ENCODE results near the gene NTRK1.
A peak's percentile ranks its signal among the peaks of the same experiment; 100 is the strongest.

The NTRK1 gene

GRCh38 chr1:156844638-156845037, 16.0 kb upstream of the NTRK1 start:
- Histone ChIP-seq H3K27me3 (replicated peaks; ENCODE audit: control insufficient read depth, insufficient read depth, low read length, poor library complexity, severe bottlenecking) (peaks cover 12% of the 10 kb centered on the region), H3K27ac (ENCODE audit: insufficient read depth, low read length, poor library complexity, severe bottlenecking) (no peak overlapping the region), H3K4me3 (ENCODE audit: insufficient read depth, low read depth, low read length, poor library complexity, severe bottlenecking) (no peak overlapping the region), H3K9me3 (ENCODE audit: control insufficient read depth, low read length) (no peaks in the 10 kb centered on the region), H3K4me1 (ENCODE audit: control insufficient read depth, insufficient read depth, low read length, poor library complexity, severe bottlenecking) (peaks cover 23% of the 10 kb centered on the region), H3K36me3 (ENCODE audit: control insufficient read depth, insufficient read depth, low read length) (no peaks in the 10 kb centered on the region)
- no peak for DNase-seq

GRCh38 chr1:156845055-156845952, 15.4 kb upstream of the NTRK1 start:
- H3K27ac ChIP-seq (ENCODE audit: insufficient read depth, low read length, poor library complexity, severe bottlenecking), result no peak overlapping the region
- H3K27me3 ChIP-seq (replicated peaks; ENCODE audit: control insufficient read depth, insufficient read depth, low read length, poor library complexity, severe bottlenecking), result peaks cover 12% of the 10 kb centered on the region
- H3K4me3 ChIP-seq (ENCODE audit: insufficient read depth, low read depth, low read length, poor library complexity, severe bottlenecking), result peak overlapping the region; percentile 28
- DNase-seq, result peak in 2 of 3 donors; percentile 17
- no peaks in the 10 kb centered on the region for H3K36me3 ChIP-seq (ENCODE audit: control insufficient read depth, insufficient read depth, low read length)
- H3K9me3 ChIP-seq (ENCODE audit: control insufficient read depth, low read length), result no peaks in the 10 kb centered on the region
- H3K4me1 ChIP-seq (ENCODE audit: control insufficient read depth, insufficient read depth, low read length, poor library complexity, severe bottlenecking), result peaks cover 23% of the 10 kb centered on the region

- Histone ChIP-seq H3K36me3 (ENCODE audit: control insufficient read depth, insufficient read depth, low read length) (no peaks in the 10 kb centered on the region), H3K27me3 (replicated peaks; ENCODE audit: control insufficient read depth, insufficient read depth, low read length, poor library complexity, severe bottlenecking) (peaks cover 12% of the 10 kb centered on the region)
- DNase-seq, result no peak
Observed at GRCh38 chr1:156845953-156846545, 14.6 kb upstream of the NTRK1 start.

GRCh38 chr1:156846643-156847042, 14.0 kb upstream of the NTRK1 start:
- Histone ChIP-seq H3K27ac (ENCODE audit: insufficient read depth, low read length, poor library complexity, severe bottlenecking) (no peak overlapping the region), H3K27me3 (replicated peaks; ENCODE audit: control insufficient read depth, insufficient read depth, low read length, poor library complexity, severe bottlenecking) (peaks cover 12% of the 10 kb centered on the region), H3K4me3 (ENCODE audit: insufficient read depth, low read depth, low read length, poor library complexity, severe bottlenecking) (no peak overlapping the region), H3K9me3 (ENCODE audit: control insufficient read depth, low read length) (no peaks in the 10 kb centered on the region), H3K36me3 (ENCODE audit: control insufficient read depth, insufficient read depth, low read length) (no peaks in the 10 kb centered on the region), H3K4me1 (ENCODE audit: control insufficient read depth, insufficient read depth, low read length, poor library complexity, severe bottlenecking) (peaks cover 23% of the 10 kb centered on the region)
- DNase-seq, result no peak

More at GRCh38 chr1:156845953-156846545, 14.6 kb upstream of the NTRK1 start:
- peaks cover 23% of the 10 kb centered on the region for H3K4me1 ChIP-seq (ENCODE audit: control insufficient read depth, insufficient read depth, low read length, poor library complexity, severe bottlenecking)
- no peaks in the 10 kb centered on the region for H3K9me3 ChIP-seq (ENCODE audit: control insufficient read depth, low read length)
- no peak overlapping the region for H3K27ac ChIP-seq (ENCODE audit: insufficient read depth, low read length, poor library complexity, severe bottlenecking)
- no peak overlapping the region for H3K4me3 ChIP-seq (ENCODE audit: insufficient read depth, low read depth, low read length, poor library complexity, severe bottlenecking)

- Histone ChIP-seq H3K27ac (ENCODE audit: insufficient read depth, low read length, poor library complexity, severe bottlenecking) (no peak overlapping the region), H3K36me3 (ENCODE audit: control insufficient read depth, insufficient read depth, low read length) (no peaks in the 10 kb centered on the region), H3K4me1 (ENCODE audit: control insufficient read depth, insufficient read depth, low read length, poor library complexity, severe bottlenecking) (peaks cover 23% of the 10 kb centered on the region), H3K27me3 (replicated peaks; ENCODE audit: control insufficient read depth, insufficient read depth, low read length, poor library complexity, severe bottlenecking) (peaks cover 12% of the 10 kb centered on the region), H3K4me3 (ENCODE audit: insufficient read depth, low read depth, low read length, poor library complexity, severe bottlenecking) (no peak overlapping the region), H3K9me3 (ENCODE audit: control insufficient read depth, low read length) (no peaks in the 10 kb centered on the region)
- DNase-seq, result no peak
Observed at GRCh38 chr1:156847591-156848460, 12.8 kb upstream of the NTRK1 start.

- no peak overlapping the region for H3K27ac ChIP-seq (ENCODE audit: insufficient read depth, low read length, poor library complexity, severe bottlenecking)
Observed at GRCh38 chr1:156848461-156849150, 12.1 kb upstream of the NTRK1 start.

GRCh38 chr1:156849151-156849496, 11.5 kb upstream of the NTRK1 start:
- no peak for DNase-seq
- Histone ChIP-seq H3K27me3 (replicated peaks; ENCODE audit: control insufficient read depth, insufficient read depth, low read length, poor library complexity, severe bottlenecking) (peaks cover 3% of the 10 kb centered on the region), H3K4me3 (ENCODE audit: insufficient read depth, low read depth, low read length, poor library complexity, severe bottlenecking) (no peak overlapping the region)

More at GRCh38 chr1:156848461-156849150, 12.1 kb upstream of the NTRK1 start:
- DNase-seq, result peak; percentile 52 to 63 (median 53)
- Histone ChIP-seq H3K9me3 (ENCODE audit: control insufficient read depth, low read length) (no peaks in the 10 kb centered on the region), H3K36me3 (ENCODE audit: control insufficient read depth, insufficient read depth, low read length) (no peaks in the 10 kb centered on the region), H3K4me3 (ENCODE audit: insufficient read depth, low read depth, low read length, poor library complexity, severe bottlenecking) (no peak overlapping the region), H3K4me1 (ENCODE audit: control insufficient read depth, insufficient read depth, low read length, poor library complexity, severe bottlenecking) (peaks cover 23% of the 10 kb centered on the region), H3K27me3 (replicated peaks; ENCODE audit: control insufficient read depth, insufficient read depth, low read length, poor library complexity, severe bottlenecking) (peaks cover 8% of the 10 kb centered on the region)

GRCh38 chr1:156851779-156852417, 8.8 kb upstream of the NTRK1 start:
- H3K4me3 ChIP-seq (ENCODE audit: insufficient read depth, low read depth, low read length, poor library complexity, severe bottlenecking), result no peak overlapping the region
- no peaks in the 10 kb centered on the region for H3K27me3 ChIP-seq (replicated peaks; ENCODE audit: control insufficient read depth, insufficient read depth, low read length, poor library complexity, severe bottlenecking)
- no peak for DNase-seq
- no peaks in the 10 kb centered on the region for H3K9me3 ChIP-seq (ENCODE audit: control insufficient read depth, low read length)
- peaks cover 14% of the 10 kb centered on the region for H3K4me1 ChIP-seq (ENCODE audit: control insufficient read depth, insufficient read depth, low read length, poor library complexity, severe bottlenecking)
- H3K27ac ChIP-seq (ENCODE audit: insufficient read depth, low read length, poor library complexity, severe bottlenecking), result no peak overlapping the region
- no peaks in the 10 kb centered on the region for H3K36me3 ChIP-seq (ENCODE audit: control insufficient read depth, insufficient read depth, low read length)

More at GRCh38 chr1:156849151-156849496, 11.5 kb upstream of the NTRK1 start:
- no peak overlapping the region for H3K27ac ChIP-seq (ENCODE audit: insufficient read depth, low read length, poor library complexity, severe bottlenecking)
- no peaks in the 10 kb centered on the region for H3K36me3 ChIP-seq (ENCODE audit: control insufficient read depth, insufficient read depth, low read length)
- H3K9me3 ChIP-seq (ENCODE audit: control insufficient read depth, low read length), result no peaks in the 10 kb centered on the region
- H3K4me1 ChIP-seq (ENCODE audit: control insufficient read depth, insufficient read depth, low read length, poor library complexity, severe bottlenecking), result peaks cover 23% of the 10 kb centered on the region

- Histone ChIP-seq H3K4me3 (ENCODE audit: insufficient read depth, low read depth, low read length, poor library complexity, severe bottlenecking) (no peak overlapping the region), H3K9me3 (ENCODE audit: control insufficient read depth, low read length) (no peaks in the 10 kb centered on the region), H3K27ac (ENCODE audit: insufficient read depth, low read length, poor library complexity, severe bottlenecking) (no peak overlapping the region), H3K4me1 (ENCODE audit: control insufficient read depth, insufficient read depth, low read length, poor library complexity, severe bottlenecking) (peaks cover 14% of the 10 kb centered on the region), H3K27me3 (replicated peaks; ENCODE audit: control insufficient read depth, insufficient read depth, low read length, poor library complexity, severe bottlenecking) (no peaks in the 10 kb centered on the region), H3K36me3 (ENCODE audit: control insufficient read depth, insufficient read depth, low read length) (no peaks in the 10 kb centered on the region)
- DNase-seq, result no peak
Observed at GRCh38 chr1:156852418-156852874, 8.2 kb upstream of the NTRK1 start.
